HepG2 (cell line): ENCODE data around the gene CDH22.

Experiments used
- CTCF ChIP-seq: sonication (generic); formaldehyde crosslinking; IDR thresholded peaks from 2 replicates; pipeline ENCODE4 v1.5.0; 2020; ENCODE audit warnings: mild to moderate bottlenecking, missing genetic modification reagents, moderate library complexity
- ELF1 ChIP-seq: sonication (generic); formaldehyde crosslinking; IDR thresholded peaks from 2 replicates; pipeline ENCODE4 v1.4.0; 2020; ENCODE audit warnings: missing genetic modification reagents
- EZH2 ChIP-seq: conservative IDR thresholded peaks from 2 replicates; pipeline ENCODE4 v1.6.1; 2012; ENCODE audit warnings: mild to moderate bottlenecking, low read depth, low read length, moderate library complexity
- GATA4 ChIP-seq: sonication (generic); IDR thresholded peaks from 2 replicates; pipeline ENCODE4 v1.6.1; 2016; ENCODE audit warnings: antibody characterized with exemption, low read depth, borderline replicate concordance
- KLF16 ChIP-seq, 2 experiments: sonication (generic) in 1 of 2; formaldehyde crosslinking in 1 of 2; IDR thresholded peaks; 2 replicates each; pipeline versions ENCODE4 v1.6.1 to v1.8.0; 2016 to 2023; ENCODE audit warnings: missing genetic modification reagents in 2 of 2, missing compliant biosample characterization in 1 of 2
- PHF20 ChIP-seq: sonication (generic); formaldehyde crosslinking; IDR thresholded peaks from 2 replicates; pipeline ENCODE4 v1.5.0; 2020; ENCODE audit warnings: mild to moderate bottlenecking, missing genetic modification reagents
- REST ChIP-seq, 2 experiments: IDR thresholded peaks; 2 replicates each; pipeline ENCODE4 v1.6.1; 2011 to 2012; ENCODE audit warnings: low read length in 2 of 2, borderline replicate concordance in 1 of 2, low read depth in 1 of 2, mild to moderate bottlenecking in 1 of 2, moderate library complexity in 1 of 2
- ZMAT5 ChIP-seq: sonication (generic); formaldehyde crosslinking; IDR thresholded peaks from 2 replicates; pipeline ENCODE4 v1.5.0; 2020; ENCODE audit warnings: mild to moderate bottlenecking, low read depth, missing genetic modification reagents, borderline replicate concordance
- ZNF652 ChIP-seq: IDR thresholded peaks from 2 replicates; pipeline ENCODE4 v1.6.1; 2016; ENCODE audit warnings: low read depth, borderline replicate concordance
- ZNF780A ChIP-seq: sonication (generic); formaldehyde crosslinking; IDR thresholded peaks from 2 replicates; pipeline ENCODE4 v1.8.0; 2022; ENCODE audit warnings: mild to moderate bottlenecking, missing genetic modification reagents, moderate library complexity
- ZSCAN22 ChIP-seq: sonication (generic); formaldehyde crosslinking; IDR thresholded peaks from 2 replicates; pipeline ENCODE4 v1.4.0; 2020; ENCODE audit warnings: mild to moderate bottlenecking, missing genetic modification reagents
- ZZZ3 ChIP-seq: sonication (generic); formaldehyde crosslinking; IDR thresholded peaks from 2 replicates; pipeline ENCODE4 v1.4.0; 2020; ENCODE audit warnings: missing genetic modification reagents, mild to moderate bottlenecking, borderline replicate concordance

GRCh38 chr20:46191168-46191540 lies 117.1 kb downstream of the CDH22 start:
- TF ChIP-seq ZMAT5 (no peak), ELF1 (no peak), ZNF780A (CRISPR knock-in tag) (no peak), ZSCAN22 (CRISPR knock-in tag) (no peak), CTCF (CRISPR knock-in tag) (no peak), PHF20 (CRISPR knock-in tag) (no peak), ZNF652 (CRISPR knock-in tag) (no peak), EZH2 (no peak), REST (IDR thresholded peaks at IDR 0.05; ENCODE audit: borderline replicate concordance in 1 of 2, low read depth in 1 of 2, low read length in 2 of 2) (no peak), KLF16 (CRISPR knock-in tag; IDR thresholded peaks at IDR 0.05) (no peak), GATA4 (no peak), ZZZ3 (CRISPR knock-in tag) (no peak)
